HG02642 (cell line): Measurements from ENCODE around the gene PLEKHG5.
"Not testable (repeated sequence)": the region's sequence is repeated elsewhere in the genome, so short reads cannot be mapped to it uniquely, and the experiment has no call there.

Experiments used
- ATAC-seq: cut with Tn5 transposase; IDR thresholded peaks from one replicate; pipeline ENCODE4 v1.9.1; 2021; ENCODE audit warnings: mild to moderate bottlenecking; ENCODE audit not compliant: unreplicated experiment, poor library complexity

The PLEKHG5 gene

DNA sequence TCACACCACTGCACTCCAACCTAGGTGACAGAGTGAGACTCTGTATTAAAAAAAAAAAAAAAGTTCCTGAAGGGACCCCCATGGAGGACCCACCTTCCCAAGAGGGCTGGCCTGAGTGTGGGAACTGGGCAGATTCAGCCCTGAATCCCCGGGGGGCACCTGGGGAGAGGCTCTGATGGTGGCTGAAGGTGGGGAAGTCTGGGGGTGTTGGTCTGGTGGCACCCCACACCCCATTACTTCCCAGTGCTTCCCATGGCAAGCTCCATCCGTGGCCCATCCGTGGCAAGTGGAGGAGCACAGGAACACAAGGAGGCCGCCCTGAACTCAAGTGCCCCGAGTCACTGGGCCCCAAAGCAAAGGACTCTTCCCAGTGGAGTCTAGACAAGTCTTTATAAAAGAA lies 24.7 kb downstream of the PLEKHG5 start:
- ATAC-seq = no peak

DNA sequence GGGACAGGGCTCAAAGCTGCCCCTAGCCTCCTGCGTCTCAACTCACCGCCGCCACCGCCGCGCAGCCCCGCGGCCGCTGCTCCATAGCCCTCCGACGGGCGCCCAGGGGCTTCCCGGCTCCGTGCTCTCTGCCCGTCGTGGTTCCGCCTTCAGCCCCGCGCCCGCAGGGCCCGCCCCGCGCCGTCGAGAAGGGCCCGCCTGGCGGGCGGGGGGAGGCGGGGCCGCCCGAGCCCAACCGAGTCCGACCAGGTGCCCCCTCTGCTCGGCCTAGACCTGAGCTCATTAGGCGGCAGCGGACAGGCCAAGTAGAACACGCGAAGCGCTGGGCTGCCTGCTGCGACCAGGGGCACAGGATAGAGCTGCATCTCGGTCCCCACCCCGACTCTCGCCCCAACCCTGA lies 25.4 kb downstream of the PLEKHG5 start, which contains the start of gene TNFRSF25:
TSS of gene TNFRSF25 (minus strand) at position 151 of the 400 bp plus-strand sequence. CDS start at position 85, 66 bp downstream.
- ATAC-seq = no peak

DNA sequence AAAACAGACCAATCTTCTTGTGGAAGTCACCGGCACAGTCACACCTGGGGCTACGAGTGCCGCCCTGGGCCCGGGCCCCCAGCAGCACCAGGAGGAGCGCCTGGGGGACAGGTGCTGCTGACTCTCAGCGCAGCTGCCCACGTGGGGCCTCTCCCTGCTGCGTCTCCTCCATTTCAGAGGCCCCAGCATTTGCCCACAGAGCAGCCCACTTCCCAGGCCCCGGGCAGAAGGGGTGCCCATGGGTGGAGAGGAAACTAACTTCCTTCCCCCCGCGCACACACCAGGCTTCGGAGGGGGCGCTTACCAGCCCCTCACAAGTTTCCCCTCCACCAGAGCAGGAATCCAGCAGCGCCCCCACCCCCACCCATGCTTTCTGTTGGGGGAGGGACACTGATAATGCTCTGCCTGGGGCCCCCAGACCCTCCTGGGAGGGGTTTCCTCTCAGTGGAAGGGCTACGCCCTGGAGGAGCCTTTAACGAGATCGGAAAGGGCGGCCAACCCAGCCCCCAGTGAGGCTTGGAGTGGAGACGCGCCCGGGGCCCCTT lies 25.9 kb downstream of the PLEKHG5 start:
- no peak for ATAC-seq

DNA sequence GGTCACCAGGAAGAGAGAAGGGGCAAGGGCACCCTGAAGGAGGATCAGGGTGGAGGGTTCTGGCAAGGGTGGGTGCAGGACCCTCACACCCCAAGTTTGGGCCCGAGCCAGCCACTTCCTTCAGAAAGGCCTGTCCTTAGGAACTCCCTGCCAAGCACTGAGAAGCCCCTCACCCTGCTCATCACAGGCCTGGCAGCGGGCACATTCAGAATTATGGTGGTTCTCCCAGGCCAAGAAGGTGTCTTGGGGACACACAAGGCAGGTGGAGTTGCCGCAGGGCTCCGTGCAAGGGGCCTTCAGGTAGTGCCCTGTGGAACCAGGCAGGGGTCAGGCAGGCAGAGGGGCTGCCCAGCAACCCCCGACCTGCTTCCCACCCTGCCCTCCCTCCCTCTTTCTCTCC lies 26.6 kb downstream of the PLEKHG5 start:
- ATAC-seq = no peak

DNA sequence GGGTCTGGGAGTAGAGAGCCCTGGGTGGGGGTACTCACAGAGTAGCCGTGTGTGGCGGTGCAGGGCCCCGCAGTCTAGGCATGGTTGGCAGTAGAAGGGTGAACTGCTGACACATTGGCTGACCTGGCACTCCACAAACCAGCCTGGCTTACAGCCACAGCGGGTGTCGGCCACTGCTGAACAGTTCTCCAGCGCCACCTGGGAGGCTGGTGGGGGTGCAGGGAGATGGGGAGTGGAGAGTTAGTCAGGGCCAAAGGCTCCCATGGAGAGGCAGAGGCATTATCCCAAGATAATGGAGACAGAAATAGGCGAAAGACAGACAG lies 27.0 kb downstream of the PLEKHG5 start:
- no peak for ATAC-seq

DNA sequence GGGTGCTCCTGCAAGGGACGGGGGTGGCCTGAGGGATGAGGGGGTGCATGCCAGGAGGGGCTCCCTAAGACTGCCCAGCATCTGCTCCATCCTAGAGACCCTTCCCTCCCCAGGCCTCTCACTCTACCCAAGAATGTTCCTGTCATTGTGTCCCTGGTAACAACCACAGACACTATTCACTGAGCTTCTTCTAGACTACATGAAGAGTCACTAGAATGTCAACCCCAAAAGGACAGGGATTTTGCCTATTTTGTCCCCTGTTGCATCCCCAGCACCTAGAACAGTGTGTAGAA lies 28.4 kb downstream of the PLEKHG5 start:
- ATAC-seq = no peak

DNA sequence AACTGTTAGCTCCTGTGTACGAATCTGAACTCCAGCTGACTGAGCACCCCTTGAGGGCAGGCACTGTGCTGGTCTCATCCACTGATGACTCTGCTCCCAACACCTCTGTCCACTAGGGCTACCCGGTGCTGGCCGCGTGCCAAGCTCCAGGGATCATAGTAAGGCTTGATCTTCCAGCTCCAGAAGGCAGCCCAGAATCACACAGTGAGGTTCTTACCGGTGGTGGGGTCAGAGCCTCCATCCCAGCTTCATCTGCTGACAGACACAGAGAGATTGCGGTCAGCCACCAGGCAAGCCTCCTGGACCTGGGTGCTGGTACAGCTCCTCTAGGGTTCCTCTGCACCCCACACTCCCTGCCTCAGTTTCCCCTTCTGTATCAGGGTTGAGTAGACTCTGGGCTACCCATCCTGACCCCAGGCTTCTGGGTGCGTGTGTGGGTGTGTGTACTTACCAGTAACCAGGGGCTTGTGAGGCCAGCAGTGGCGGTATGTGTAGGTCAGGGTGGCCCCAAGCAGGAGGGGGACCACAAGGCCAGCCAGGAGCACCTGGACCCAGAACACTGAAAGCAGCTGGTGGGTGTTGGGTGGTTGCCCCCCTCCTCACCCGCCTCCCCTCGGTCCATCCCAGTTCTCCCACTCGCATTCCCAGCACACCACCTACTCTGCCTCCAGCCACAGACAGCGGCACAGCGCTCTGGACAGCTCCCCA lies 28.9 kb downstream of the PLEKHG5 start:
- no peak for ATAC-seq

DNA sequence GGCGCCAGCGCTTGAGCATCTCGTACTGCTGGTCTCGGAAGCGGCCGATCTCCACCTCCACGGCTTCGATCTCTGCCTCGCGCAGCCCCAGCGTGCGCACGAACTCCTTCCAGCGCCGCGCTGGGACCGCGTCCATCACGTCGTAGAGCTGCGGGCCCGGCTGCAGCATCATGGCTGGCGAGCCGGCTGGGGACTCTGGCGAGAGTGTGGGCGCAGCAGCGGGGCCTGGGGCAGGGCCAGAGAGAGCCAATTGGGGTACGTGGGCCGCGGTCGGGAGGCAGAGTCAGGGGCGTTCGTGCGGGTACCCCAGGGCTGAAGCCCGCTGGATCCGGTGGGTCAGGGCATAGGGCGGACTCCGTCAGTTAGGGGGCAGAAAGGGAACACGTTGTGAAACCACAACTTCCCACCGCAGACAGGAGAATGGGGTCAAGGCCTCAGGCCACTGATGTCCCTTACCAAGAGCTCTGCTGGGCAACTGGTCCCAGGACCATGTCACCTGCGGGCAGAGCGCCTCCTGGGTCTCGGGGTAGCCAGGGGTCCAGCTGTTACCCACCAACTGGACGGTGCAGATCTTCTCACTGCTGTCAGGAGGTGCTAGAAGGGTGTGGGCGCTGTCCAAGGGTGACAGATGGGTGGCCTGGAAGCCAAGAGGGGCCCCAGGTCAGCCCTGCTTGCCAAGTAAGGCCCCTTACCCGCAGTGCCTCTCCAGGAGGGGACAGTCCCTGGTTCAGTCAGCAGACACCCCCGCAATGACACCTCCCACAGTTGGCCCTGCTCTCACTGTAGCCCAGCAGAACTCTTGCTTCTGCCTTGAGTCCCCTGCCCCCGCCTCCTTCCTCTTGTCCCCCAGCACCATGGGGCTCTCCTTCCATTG lies 29.7 kb downstream of the PLEKHG5 start:
- ATAC-seq = no peak

DNA sequence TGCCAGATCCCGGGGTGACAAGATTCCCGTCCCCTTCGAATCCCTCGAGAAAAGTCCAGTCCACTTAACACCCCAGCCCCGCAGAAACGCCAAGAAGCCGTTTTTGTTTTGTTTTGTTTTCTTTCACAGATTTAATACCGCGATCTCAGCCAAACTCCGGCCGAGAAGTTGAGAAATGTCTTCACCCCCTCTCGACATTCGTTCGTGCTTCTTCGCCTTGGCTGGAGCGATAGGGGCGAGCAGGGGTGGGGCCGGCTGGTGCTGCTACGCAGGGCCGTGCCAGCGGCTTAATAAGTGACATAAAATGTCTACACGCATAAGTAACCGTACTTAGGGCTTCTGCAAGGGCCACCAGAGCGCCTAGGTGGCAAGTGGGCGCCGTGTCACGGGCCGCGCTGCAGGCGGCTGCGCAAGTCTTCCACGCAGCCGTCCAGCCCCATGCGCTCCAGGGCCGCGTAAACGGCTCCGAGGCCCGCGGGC lies 30.4 kb downstream of the PLEKHG5 start:
- no peak for ATAC-seq

DNA sequence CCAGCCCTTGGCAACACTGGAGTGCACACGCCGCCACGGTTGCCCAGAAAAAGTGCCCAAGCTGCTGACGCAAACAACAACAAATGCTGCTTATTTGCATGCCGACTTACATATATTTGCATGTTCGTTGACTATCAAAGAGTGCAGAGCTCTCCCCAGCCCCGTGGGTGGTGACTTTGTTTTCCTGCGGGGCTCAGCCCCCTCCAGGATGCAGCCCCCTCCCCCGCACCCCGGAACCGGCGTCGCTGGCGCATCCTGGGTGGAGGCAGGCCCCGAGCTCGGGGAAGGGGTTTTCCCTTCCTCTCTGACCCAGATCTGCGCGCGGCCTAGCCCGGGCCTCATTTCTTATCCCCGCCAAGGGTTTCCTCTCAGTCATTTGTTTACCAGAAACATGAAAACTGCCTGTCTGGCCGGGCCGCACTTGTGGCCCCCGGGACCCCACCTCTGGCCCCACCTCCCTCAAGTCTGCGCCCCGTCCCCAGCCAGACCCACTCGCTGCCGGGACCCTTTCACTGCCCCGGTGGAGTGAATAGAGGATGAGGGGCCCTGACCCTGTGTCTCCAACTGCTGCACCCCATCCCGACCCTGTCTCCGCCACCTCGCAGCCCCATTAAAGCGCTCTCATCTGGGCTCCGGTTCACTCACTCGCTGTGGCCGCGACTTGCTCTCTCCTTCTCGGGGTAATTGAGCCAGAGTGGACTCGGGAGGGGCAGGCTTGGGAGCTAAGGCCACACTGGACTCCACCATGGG lies 31.0 kb downstream of the PLEKHG5 start:
- no peak for ATAC-seq

DNA sequence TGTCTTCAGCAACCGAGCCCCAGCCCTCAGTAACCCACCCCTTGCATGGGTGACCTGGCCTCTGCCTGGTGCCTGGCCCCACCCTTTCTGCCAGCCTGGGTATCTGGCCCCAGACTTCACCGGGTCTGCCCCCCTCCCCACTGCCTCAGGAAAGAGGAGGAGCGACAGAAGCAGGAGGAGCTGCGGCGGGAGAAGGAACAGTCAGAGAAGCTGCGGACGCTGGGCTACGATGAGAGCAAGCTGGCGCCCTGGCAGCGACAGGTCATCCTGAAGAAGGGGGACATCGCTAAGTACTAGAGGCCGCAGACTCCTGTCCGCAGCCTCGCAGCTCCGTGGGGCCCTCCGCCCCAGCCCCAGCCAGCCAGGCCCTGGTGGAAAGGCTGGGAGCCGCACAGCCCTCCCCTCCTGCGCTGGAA lies 31.6 kb downstream of the PLEKHG5 start:
- ATAC-seq = no peak

DNA sequence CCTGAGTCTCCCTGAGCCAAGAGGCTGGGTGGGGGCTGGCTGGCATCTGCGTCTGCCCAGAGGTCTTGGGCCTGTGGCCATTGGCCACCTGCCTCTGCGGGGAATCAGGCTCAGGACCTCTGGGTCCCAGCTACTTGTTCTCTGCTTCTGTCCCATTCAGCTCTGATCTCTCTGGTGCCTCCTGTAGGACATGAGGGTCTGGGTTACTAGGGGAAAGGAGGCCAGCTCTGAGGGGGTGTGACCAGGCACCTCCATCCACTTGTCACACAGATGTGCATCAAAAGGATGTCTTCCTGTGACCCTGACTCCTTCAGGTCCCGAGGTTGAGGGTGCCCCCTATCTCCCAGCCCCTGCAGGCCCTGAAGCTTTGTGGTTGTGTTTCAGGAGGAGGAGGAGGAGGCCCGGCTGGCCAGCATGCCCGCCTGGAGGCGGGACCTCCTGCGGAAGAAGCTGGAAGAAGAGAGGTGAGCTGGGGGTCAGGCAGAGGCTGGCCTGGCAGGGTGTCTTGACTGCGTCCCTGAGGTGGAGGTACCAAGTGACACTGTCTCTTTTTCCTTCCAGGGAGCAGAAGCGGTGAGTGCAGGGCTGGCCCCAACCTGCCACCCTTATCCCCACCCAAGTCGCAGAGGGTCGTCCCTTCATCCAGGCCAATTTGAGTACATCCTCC lies 34.5 kb downstream of the PLEKHG5 start:
- no peak for ATAC-seq

DNA sequence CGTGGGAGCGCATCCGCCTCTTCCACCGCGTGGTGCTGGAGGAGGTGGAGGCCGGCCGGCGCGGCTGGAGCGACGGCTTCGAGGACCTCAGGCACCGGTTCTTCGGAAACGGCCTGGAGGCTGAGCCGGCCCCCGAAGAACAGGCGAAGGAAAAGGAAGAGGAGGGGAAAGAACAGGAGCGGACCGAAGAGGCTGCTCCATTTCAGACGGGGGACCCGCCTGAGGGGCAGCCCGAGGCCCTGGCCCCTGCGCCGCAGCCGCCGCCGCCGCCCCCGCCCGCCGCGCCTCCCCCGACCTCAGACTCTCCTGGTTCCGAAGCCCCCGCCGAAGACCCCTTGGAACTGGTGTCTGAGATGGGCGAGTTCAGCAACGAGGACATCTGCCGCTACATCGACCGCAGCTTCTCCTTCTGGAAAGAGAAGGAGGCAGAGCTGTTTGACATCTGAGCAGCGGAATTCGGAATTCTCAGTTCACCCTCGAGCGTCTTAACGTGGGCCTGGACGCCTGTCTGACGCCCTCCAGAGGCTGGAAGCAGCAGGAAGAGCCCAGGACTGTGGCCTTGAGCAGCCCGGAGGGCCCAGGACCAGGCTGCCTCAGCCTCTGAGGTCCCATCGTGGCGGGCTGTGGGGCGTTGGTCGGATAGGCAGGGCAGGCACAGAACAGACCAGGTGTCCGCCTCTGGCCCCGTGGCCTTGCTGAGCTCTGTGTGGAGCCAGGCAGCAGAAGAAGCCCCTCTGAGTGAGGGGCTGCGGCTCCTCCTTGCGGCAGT lies 35.5 kb downstream of the PLEKHG5 start:
- ATAC-seq = not testable (repeated sequence)

DNA sequence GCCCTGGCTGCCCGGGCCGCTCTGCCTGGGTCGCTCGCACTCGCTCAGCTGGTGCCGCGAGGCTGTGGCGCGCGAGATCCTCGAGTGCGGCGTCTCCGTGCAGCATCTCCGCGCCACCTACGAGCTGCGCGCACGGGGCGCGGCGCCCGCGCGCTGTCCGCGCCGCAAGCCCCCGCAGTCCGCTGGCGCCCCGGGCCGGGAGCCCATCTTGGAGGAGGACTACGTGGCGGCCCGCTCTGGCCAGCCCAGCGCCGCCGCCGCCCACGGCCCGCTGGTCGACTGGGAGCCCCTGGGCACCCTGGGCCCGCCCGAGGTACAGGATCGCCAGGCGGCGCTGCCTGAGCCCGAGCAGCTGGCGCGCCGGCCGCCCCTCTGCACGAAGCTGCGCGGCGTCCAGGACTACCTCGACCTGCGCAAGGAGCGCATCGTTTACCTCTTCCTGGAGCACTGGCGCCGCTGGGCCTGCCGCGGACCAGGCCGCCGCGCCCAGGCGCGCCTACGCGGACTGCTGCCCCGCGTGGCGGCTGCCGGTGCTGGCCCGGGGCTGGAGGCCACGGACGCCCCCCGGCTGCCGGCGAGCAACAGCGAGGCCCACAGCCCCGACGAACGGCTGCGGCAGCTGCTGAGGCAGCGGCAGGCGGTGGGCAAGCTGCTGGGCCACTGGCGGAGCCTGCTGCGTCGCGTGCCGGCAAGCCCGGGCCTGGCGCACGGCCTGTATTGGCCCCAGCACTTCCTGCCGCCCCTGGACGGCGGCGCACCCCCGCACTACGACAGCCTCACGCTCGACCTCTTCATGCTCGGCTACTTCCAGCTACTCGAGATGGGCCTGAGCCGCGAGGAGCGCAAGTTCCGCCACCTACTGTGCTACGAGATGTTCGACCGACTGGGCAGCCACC lies 36.4 kb downstream of the PLEKHG5 start:
- no peak for ATAC-seq

DNA sequence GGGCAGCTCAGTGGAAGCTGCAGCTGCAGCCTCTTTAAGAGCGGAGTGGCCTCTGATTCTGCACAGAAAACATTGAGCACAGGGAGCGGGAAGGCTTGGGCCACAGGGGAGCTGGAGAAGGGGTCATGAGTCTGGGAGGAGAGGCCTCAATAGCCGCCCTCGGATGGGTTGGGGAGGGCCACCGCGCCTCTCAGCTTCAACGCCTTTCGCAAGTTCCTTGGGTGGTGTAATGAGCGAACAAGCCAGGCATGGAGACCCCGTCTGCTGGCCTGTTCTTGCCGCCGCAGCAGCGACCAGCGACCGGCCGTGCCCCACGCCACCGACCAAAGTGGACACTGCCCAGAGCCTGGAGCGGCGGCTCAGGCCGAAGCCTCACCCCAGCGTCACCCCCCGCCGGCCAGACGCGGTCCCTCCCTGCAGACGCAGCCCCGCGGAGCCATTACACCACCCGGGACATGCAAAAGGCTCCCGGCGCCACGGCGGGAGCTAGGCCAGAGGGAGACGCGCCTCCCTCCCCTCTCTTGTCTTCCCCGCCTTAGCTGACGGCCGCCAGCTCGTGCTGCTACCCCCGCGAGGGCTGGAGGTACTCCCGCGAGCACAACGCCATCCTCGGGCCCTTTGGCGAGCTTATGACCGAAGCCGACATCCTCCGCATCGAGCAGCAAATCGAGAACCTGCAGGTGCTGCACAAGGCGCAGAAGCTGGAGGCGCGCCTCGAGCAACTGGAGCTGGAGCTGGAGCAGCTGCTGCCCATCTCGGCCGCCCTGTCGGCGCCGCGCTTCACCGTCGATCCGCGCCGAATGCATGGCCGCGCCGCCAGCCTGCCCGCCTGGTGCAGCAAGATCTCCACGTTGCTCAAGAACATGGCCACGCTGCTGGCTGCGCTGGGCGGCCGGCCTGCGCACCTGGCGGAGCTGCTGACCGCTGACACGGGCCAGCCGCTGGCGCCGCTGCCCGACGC lies 37.3 kb downstream of the PLEKHG5 start:
- not testable (repeated sequence) for ATAC-seq

DNA sequence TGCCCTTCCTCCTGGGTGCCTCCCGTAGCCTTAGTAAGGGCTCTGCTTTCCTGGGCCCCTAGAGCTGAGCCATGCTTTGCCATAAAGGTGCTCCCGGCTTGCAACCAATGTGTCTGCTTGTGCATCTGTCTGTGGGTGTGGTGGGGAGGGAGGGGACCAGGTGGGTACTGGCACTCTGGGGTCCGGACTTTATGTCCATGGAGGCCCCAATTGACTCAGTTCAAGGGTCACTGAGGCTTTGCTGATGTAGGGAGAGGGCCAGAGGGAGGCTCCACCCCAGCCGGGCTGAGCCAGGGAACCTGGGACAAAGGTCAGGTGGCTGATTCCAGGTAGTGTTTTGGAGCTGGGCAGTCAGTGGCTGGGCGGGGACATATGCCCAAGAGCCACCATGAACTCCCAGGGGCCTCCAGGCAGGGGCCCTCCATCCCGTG lies 40.5 kb downstream of the PLEKHG5 start:
- no peak for ATAC-seq

DNA sequence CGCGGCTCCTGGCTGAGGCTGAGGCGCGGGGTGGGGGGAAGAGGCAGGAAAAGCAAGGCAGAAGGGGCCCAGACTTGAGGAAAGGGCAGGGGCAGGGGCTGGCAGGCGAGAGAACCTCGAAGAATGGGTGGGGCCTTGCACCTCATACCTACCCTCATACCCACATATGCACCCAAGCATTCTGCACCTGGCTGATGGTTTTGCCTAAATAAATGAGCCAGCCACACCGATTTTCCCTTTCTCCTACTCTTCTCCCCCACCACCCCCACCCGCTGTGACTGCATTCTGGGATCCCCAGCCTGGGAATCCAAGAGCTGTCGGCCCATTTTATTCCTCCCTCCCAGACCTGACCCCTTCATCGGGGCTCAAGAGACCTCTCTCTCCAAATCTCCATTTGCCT lies 41.0 kb downstream of the PLEKHG5 start:
- ATAC-seq = not testable (repeated sequence)
